ENCODE results near the gene SPDEF. TPM values are rescaled to one million over a fixed set of nuclear protein-coding genes. Genes with fewer than 3 reads are reported as not detected.
A peak's percentile ranks its signal among the peaks of the same experiment; 100 is the strongest.

The SPDEF gene
- total RNA-seq, 1 experiment from 2014 or later: not detected

DNA sequence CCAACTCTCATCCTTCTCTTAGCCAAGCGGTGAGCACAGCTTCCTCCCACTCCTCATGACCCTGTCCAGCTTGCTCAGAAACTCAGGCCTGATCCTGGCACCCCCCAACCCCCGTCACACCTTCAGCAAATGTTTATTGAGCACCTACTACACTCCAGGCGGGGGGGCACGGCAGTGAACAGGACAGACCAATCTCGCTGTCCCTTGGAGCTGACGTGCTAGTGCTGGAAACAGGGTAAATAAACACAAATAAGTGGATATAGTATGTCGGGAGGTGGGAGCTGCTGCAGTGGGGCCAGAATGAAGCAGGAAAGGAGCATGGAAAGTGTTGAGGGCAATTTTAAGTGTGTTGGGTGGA is 7.4 kb upstream of the SPDEF start:
- DNase-seq (ENCODE audit: low read depth): no peak

DNA sequence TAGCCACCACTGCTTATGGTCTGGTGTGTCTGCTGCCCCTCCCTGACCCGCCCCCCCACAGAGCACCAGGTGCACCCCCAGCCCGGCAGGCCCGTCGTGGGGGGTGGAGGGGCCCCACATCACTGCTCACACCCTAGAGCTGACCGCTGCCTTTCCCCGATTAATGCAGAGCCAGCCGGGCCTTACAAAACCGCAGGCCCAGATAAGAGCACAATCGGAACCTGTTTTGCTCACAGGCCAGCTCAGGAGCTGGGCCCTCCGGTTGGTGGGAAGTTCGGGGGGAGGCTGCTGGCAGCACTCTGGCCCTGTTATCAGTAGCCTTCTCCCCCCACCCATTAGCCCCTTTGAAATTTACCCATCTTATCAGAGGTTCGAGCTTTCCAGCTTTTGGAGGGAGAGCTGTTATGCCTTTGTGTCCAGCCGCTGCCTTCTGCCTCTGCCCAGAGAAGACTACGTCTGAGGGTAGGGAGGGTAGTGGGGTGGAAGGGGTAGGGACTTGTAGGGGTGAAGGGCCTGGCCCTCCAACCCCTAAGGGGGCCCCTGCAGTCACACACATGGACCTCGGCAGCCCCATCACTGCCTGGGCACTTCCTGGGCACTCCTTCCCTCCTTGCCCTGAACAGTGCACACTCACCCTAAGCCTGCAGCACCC is 6.9 kb upstream of the SPDEF start:
- DNase-seq (ENCODE audit: low read depth): no peak

DNA sequence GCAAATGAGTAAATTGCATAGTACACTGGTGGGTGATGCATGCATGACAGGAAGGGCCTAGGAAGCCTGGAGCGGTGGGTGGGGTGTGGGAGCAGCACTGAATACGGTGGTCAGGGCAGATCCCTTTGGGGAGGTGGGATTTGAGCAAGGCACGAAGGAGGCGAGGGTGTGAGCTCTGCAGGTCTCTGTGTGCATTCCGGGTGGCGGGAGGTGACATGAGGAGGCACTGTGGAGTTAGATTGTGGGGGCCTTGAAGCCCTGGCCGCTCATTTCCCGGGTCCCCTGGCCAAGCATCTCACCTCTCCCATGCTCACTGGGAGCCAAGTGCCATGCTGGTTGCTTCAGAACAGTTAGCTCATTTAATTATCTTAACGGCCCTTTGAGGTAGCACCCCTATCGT is 6.2 kb upstream of the SPDEF start:
- DNase-seq (ENCODE audit: low read depth): no peak

DNA sequence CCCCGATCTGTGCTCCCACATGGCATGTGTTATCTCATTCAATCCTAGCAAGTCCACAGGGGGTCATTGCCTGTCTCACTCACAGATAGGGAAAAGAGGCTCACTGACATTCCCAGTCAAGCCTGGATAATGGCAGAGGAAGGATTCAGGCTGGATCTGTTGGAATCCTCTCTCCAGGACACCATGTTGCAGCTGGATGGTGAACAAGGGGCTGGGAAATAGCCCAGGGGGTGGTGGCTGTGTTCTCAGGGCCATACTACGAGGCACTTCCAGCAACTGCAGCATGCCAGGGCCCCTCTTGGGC is 5.0 kb upstream of the SPDEF start:
- no peak for DNase-seq (ENCODE audit: low read depth)

DNA sequence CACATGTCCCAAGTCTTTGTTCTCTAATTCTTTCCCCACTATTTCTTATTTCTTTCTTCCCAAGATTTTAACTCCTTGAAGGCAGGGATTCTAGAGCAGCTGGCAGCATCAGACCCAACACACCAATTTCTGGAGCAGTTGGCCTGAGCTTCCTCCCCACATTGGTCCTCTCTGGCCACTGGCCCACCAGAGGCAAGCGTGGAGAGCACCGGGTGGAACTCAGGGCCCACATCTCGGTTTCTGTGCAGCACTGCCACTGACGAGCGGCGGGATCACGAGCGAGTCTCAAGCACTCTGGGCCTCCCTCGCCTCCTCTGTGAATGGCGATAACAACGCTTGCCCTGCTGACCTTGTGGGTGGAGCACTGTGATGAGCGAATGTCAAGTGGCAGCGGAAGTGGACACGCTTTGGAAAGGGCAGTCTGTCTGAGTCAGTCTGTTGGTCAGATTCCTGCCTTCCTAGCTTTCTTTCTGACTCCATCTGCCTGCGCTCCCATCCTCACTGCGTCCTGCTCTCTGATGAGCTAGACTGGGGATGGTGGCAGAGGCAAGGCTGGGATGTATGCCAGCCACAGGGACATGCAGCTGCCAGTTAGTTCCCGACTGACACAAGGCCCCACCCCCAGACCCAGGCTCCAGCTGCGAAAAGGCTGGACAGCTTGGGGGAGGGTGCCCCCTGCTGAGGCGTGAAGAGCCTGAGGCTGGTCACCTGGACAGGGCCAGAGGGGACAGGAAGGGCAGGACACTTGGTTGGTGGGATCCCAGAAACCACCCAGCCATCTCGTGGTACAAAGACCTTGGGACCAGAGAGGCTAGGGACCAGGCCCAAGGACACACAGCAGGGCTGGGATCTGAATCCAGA is 4.5 kb upstream of the SPDEF start:
- DNase-seq (ENCODE audit: low read depth): peak; percentile 41

DNA sequence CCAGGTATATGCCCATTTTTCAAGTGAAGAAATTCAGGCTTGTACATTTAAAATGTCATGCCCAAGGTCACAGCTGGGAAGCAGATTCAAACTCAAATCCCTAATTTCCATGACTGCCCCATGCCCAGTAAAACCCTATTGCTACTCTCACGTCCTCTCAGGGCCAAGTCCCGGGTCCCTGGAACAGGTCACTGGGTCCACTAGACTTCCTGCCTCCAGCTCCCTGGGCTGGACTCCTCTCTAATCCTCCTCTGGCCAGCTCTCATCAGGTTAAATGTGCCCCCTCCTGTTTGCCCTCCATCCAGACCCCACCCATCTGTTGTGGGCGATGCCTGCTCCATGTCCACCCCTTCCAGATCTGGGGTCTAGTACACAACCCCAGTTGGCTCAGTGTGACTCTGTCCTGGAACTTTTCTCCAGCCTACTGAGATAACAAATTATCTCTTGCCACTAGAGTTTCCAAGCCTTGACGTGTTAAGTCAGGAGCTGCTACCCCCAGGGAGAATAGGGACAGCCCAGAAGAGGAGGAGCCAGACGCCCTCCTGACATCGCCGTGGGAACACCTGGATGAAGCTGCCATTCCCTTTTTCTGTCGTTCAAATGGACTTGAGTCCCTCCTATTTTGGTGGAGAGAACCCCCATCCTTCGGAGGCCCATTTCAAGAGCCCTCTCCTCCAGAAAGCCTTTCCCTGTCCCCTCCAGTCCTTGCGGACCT is 3.7 kb upstream of the SPDEF start:
- DNase-seq (ENCODE audit: low read depth): no peak

DNA sequence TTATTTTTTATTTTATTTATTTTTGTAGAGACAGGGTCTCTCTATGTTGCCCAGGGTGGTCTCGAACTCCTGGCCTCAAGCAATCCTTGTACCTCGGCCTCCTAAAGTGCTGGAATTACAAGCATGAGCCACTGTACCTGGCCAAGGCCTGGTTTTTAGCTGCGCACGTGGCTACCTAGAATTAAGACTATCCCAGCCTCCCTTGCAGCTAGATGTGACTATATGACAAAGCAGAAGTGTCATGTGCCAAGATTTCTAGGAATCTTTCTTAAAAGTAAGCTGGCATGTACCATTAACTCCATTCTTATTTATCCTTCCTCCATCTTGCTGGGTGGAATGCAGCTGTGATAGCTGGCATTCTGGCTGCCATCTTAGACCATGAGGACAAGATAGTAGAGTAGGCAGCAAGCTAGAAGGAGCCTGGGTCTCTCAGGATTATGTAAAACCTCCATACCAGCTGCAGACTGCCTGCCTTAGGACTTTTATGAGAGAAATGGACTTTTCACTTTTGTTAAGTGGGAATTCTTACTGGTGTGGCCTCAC is 2.1 kb upstream of the SPDEF start:
- no peak for DNase-seq (ENCODE audit: low read depth)

DNA sequence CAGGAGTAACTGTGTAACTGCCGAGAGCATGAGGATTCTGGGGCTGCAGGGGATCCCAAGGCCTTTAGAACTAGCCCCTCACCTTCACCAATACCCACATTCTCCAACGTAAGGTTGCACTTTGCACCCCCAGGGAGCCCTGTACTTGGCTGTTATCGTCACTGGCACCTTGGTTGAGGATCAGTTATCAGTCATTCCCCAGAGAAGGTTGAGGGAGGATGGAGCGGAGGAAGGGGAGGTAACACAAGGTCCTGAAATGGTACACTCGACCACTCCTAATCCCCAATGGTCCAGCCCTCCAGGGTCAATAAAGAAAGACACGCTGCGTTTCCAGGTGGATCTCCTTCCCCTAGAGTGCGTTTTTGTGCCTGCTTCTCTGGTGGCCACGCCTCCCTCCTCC is 1.1 kb upstream of the SPDEF start:
- DNase-seq (ENCODE audit: low read depth): no peak

DNA sequence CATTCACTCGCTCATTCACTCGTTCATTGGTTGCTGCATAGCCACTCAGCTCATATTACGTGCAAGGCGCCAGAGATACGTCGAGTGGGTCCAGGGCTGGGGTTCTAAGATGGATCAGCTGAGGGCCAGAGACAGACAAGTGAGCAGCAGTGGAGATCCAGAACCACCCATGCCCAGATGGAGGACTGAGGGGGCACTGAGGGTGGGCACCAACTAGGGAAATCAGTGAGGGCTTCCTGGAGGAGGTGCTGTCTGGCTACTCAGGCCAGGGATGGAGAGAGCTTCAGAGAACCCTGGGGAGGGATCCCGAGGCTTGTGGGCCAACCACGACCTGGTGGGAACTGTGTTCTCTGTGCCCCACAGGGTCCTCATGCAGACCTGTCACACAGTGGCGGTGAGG is 364 bp upstream of the SPDEF start:
- no peak for DNase-seq (ENCODE audit: low read depth)

DNA sequence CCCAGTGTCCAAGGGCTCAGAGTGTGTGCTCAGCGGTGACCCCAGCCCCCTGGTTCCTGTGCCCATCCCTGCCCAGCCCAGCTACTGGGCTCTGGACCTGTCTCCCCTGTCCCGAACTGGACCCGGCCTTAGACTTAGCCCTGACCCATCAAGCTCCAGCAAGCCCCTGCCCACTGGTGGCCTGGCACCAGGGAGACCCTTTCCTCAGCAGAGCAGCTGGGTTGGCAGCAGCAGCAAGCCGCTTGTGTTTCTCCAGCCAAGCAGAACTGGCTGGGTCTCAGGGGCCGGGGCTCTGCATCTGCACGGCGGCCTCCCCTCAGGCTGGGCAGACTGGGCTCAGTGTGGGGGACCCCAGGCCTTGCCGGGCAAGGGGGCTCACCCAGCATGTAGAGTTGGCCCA is 801 bp downstream of the SPDEF start:
- DNase-seq (ENCODE audit: low read depth): no peak

DNA sequence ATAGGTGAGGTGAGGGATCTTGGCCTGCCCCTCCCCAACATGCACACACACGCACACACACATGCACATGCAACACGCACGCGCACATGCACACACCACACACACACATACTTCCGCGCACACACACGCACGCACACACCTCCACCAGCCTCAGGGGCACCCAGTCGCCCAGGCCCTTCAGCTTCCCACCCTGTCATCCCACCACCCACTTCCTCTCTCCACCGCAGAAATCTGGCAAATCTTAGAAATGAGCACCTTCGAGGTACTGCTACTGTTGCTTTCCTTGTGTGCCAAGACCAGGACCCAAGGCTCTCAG is 1.2 kb downstream of the SPDEF start:
- DNase-seq (ENCODE audit: low read depth): no peak

DNA sequence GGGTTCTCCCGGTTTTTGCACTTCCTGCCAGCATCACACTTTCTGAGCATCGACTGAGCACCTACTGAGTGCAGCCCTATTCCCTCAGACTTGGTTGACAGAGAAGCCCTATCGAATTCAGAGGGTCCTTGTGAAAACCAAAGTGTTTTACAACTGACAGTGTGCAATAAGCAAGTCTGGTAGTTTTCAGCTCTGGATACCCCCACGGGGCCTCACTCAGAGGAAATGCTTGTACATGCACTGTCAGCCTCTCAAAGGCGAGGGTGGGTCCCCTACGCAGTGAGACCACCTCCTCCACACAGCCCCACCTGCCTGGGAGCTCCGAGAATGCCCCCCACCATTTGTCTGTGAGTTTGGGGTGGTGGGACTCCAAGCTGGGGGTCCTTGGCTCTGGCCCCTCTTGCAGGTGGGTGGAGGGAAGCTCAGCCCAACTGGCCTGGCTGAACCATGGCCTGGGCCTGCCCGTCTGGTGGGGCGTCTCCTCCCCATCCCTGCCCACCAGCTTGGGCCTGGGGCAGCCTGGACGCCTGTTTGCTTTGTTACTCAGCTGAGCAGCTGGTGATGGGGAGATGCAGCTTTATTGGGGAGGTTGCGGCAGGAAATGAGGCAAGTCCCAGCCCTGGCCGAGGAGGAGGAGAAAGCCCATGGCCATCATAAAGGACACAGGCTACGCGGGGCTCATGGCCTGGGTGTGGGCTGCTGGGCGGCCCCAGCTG is 1.7 kb downstream of the SPDEF start:
- no peak for DNase-seq (ENCODE audit: low read depth)

DNA sequence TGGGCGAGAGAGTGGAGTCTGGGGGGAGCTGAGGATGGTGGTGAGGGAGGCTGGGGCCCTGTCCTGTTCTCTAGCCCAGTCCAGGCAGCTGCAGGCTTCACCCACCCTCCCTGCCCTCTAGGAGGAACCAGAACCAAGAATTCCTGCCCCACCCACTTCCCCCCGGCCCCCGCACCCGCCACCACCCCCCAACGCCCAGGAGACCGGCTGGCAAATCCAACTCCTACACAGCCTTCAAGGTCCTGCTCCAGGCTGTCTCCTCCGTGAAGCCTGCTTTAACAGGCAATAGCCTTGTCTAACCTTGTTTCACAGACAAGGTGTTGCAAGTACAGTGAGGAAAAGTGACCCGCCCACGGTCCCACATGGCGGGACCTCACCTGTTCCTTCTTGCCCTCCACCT is 2.4 kb downstream of the SPDEF start:
- no peak for DNase-seq (ENCODE audit: low read depth)

DNA sequence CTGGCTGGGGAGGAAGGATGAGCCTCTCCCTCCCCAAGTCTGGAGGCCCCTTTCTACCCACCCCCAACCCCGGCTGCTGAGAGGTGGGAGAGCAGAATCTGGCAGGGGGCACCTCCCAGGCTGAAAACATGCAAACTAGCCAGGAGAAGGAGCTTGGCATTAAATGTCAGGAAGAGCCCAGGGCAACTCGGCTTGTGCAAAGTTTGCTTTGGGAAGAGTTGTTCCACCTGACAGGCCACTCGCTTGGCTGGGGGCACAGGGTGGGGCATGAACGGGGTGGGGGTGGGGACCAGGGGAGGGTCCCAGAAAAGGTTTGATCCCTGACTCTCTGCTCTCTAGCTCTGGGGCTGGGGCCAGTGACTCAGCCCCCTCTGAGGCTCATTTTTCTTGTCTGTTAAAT is 3.0 kb downstream of the SPDEF start:
- DNase-seq (ENCODE audit: low read depth): no peak

DNA sequence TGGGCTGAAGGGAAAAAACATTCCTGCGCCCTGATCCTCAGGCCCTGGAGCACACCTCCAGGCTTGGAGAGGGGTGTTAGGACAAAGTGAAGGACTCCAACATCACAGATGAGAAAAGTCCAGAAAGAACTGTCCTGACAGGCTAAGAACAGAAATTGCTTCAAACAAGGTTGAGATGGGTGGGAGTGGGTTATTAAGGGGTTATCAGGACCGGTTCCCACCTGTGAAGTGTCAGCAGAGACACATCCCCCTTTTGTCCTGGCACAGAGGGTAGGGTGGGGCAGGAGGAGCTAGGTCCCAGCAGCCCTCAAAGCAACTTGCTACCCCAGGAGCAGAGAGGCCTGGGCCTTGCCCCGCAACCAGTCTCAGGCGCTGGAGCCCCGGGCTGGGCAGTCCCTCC is 3.5 kb downstream of the SPDEF start:
- no peak for DNase-seq (ENCODE audit: low read depth)

DNA sequence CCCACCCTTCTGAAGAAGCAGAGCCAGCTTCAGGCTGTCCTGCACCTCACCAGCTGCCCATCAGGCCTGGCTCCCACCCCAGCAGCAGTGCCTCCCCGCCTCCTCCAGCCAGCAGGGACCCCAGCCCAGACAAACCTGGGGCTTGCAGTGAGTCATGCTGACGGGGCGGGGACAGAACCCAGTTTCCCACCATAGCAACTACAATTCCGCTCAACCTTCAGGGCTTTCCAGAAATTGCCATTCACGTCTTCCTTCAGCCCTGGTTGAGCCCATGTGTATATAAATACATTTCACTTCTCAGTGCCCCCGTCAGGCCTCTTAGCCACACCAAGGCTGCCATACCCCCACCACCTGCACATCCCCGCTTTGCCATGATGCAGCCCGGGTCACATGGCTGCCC is 4.4 kb downstream of the SPDEF start:
- DNase-seq (ENCODE audit: low read depth): no peak

DNA sequence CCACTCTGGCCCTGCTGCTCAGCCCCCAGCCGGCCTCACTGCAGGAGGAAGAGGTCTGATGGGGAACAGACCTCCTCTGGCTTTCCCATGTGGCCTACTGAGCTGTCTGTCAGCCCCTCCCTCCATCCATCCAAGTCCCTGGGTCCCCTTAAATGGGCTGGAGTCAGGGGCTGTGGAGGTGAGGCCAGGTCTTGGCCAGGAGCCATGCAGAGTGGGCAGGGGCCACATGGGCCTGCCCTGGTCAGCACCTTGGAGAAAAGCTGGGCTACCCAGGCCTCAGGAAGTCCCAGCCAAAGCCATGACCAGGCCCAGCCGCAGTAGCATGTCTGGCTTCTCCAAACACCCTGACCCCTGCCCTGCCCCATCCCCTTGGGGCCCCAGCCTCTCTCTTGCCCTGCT is 6.3 kb downstream of the SPDEF start:
- DNase-seq (ENCODE audit: low read depth): no peak

DNA sequence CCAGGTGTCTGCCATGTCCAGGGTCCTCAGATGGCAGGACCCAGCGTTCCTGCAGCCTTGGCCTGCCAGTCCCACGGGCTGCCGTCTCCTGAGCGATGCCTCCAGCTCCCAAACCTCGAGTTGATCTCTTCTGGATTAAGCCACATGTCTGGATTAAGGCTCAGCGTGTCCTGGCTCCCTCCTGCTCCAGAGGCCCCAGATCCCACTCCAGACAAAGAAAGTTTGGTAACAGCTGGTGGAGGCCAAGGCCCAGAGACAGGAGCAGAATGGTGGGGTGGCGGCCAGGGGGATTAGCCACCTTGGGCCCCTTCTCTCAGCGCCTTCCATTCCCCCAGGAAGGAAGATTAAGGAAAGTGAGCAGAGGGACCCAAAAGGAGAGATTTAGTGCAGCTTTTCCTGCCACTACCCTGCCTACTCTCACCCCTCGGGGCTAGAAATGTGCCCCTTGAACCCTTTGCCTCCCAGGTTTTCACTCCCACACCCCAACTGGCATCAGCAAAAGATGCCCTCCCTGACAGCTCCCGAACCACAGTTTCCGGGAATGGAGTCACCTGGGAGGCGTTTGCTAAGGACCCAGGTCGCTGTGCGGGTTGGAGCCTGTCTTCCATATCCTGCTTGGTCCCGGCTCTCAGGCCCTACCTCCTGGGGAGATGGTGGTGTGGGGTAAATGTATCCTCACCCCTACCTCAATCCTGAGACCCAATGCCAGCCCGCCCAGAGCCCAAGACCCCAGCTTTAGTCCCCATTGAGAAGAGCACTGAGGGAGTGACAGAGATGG is 6.9 kb downstream of the SPDEF start:
- no peak for DNase-seq (ENCODE audit: low read depth)

DNA sequence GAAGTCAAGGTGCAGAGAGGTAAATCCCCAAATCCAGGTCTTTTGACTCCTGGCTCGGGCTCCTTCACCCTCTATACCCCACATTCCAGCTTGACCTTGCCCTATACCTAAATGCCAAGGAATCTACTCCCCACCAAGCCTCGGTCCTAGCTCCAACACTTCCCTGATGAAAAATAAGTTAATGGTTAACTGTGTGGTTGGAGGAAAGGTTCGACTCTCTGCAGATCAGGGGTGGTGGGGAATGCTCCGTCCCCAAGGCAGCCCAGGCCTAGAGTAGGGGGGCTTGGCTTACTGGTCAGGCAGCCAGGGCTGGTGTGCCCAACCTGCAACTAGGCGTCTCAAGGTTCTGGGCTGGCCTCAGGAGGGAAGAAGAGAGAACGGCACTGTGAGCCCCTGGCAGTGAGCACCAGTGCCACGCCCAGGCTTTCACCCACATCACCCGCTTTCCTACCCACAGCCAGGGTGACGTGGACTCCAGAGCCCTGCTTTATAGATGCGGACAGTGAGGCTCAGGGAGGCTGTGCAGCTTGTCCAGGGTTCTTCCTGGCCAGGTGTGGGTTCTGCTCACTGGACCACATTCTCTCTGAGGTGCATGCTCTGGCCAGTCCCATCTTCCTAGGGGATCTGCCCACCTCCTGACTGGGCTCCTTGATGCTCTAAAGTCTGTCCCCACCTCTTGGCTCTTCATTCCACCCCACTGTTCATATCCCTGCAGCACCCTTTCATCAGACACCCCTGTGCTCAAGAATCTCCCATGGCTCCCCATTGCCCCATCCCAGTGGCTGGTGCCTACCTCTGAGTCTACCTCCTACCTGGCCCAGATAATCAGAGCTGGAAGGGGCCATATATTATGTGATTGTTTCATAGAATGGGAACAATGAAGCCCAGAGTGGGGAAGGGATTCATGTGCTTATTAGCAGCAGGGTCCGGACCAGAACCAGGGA is 8.2 kb downstream of the SPDEF start:
- no peak for DNase-seq (ENCODE audit: low read depth)
